ENCODE results near the gene ARHGAP6. TPM values are rescaled to one million over a fixed set of nuclear protein-coding genes. Genes with fewer than 3 reads are reported as not detected.

The ARHGAP6 gene
- 3.4 TPM for polyA plus RNA-seq (2013, experiment 1 of 2; ENCODE audit: insufficient read length)
- 3.6 TPM for polyA plus RNA-seq (2013, experiment 2 of 2; ENCODE audit: insufficient read length)

- DNase-seq, result peak; percentile 71
Observed at GRCh38 chrX:11665168-11666111, at the start of gene ARHGAP6. Gene ARHGAP6 (minus strand): TSS chrX:11665920. CDS start chrX:11664828, 1,092 bp downstream.

GRCh38 chrX:11704725-11705495 is 39.2 kb upstream of the ARHGAP6 start:
- peak; percentile 52 for DNase-seq

- DNase-seq, result no peak
Observed at GRCh38 chrX:11703855-11704254, 38.1 kb upstream of the ARHGAP6 start.

GRCh38 chrX:11702965-11703631 is 37.4 kb upstream of the ARHGAP6 start:
- no peak for DNase-seq

- no peak for DNase-seq
Observed at GRCh38 chrX:11702420-11702819, 36.7 kb upstream of the ARHGAP6 start.

- no peak for DNase-seq
Observed at GRCh38 chrX:11698702-11699101, 33.0 kb upstream of the ARHGAP6 start.

- DNase-seq, result no peak
Observed at GRCh38 chrX:11688201-11688600, 22.5 kb upstream of the ARHGAP6 start.

- DNase-seq, result no peak
Observed at GRCh38 chrX:11687157-11687556, 21.4 kb upstream of the ARHGAP6 start.

GRCh38 chrX:11683057-11683456 is 17.3 kb upstream of the ARHGAP6 start:
- DNase-seq, result no peak

- no peak for DNase-seq
Observed at GRCh38 chrX:11678158-11678557, 12.4 kb upstream of the ARHGAP6 start.

- DNase-seq, result peak; percentile 11
Observed at GRCh38 chrX:11672213-11672612, 6.5 kb upstream of the ARHGAP6 start.

GRCh38 chrX:11670316-11670715 is 4.6 kb upstream of the ARHGAP6 start:
- DNase-seq, result no peak

GRCh38 chrX:11666952-11667685 is 1.4 kb upstream of the ARHGAP6 start:
- DNase-seq, result no peak

GRCh38 chrX:11666164-11666563 is 444 bp upstream of the ARHGAP6 start:
- peak; percentile 13 for DNase-seq

GRCh38 chrX:11664211-11665167 is 1.2 kb downstream of the ARHGAP6 start:
- no peak for DNase-seq

- DNase-seq, result no peak
Observed at GRCh38 chrX:11663875-11664210, 1.9 kb downstream of the ARHGAP6 start.

GRCh38 chrX:11655282-11656015 is 10.3 kb downstream of the ARHGAP6 start:
- DNase-seq, result no peak

- peak; percentile 25 for DNase-seq
Observed at GRCh38 chrX:11648705-11649519, 16.8 kb downstream of the ARHGAP6 start.

GRCh38 chrX:11647138-11647537 is 18.6 kb downstream of the ARHGAP6 start:
- no peak for DNase-seq
